PC-9 (cell line): ENCODE measurements around the gene THOC2. TPM values are rescaled to one million over a fixed set of nuclear protein-coding genes. Genes with fewer than 3 reads are reported as not detected.
"Not testable (repeated sequence)": the region's sequence is repeated elsewhere in the genome, so short reads cannot be mapped to it uniquely, and the experiment has no call there.

Experiments used
- BruUV-seq: library from RNA; stranded (reverse); fragments of 400-500 nt; replicated peaks from 2 replicates; lab custom pipeline; 2021; lab: Mats Ljungman, UMichigan
- CTCF ChIA-PET: fragments of 300-600 bp; sonication (Branson Sonifier 250); formaldehyde crosslinking; loops from one replicate; lab custom pipeline; 2022; ENCODE audit warnings: antibody characterized with exemption; lab: Charles Lee
- POLR2A ChIA-PET: fragments of 300-600 bp; sonication (Branson Sonifier 250); formaldehyde crosslinking; loops from one replicate; lab custom pipeline; 2022; ENCODE audit warnings: antibody characterized with exemption; ENCODE audit not compliant: unreplicated experiment; lab: Charles Lee
- DNase-seq, 2 experiments: peaks; one replicate each; pipeline versions ENCODE4 v3.0.0 to v3.0.0-alpha.2; 2015 to 2022; ENCODE audit warnings: mixed read lengths in 1 of 2
- H2AFZ ChIP-seq: fragments of 200-600 bp; sonication (generic); 2 replicates; pipeline ENCODE4 v1.8.1; 2017; ENCODE audit warnings: antibody characterized with exemption
- H3F3A ChIP-seq: fragments of 200-600 bp; sonication (generic); 2 replicates; pipeline ENCODE4 v1.8.1; 2017; ENCODE audit warnings: antibody characterized with exemption, mild to moderate bottlenecking, low read depth; ENCODE audit not compliant: insufficient read depth
- H3K27ac ChIP-seq: fragments of 200-600 bp; sonication (generic); 2 replicates; pipeline ENCODE4 v1.6.1; 2016; ENCODE audit warnings: mixed run types
- H3K27me3 ChIP-seq: fragments of 200-600 bp; sonication (generic); 2 replicates; pipeline ENCODE4 v1.6.1; 2016; ENCODE audit warnings: low read depth, mixed run types; ENCODE audit not compliant: insufficient read depth
- H3K36me3 ChIP-seq: fragments of 200-600 bp; sonication (generic); 2 replicates; pipeline ENCODE4 v1.6.1; 2016; ENCODE audit warnings: low read depth, mixed run types
- H3K4me1 ChIP-seq: fragments of 200-600 bp; sonication (generic); replicated peaks from 2 replicates; pipeline ENCODE4 v1.6.1; 2016; ENCODE audit warnings: mixed run types; ENCODE audit not compliant: insufficient read depth
- H3K4me2 ChIP-seq: fragments of 200-600 bp; sonication (generic); 2 replicates; pipeline ENCODE4 v1.6.1; 2017; ENCODE audit warnings: mixed run types
- H3K4me3 ChIP-seq: fragments of 200-600 bp; sonication (generic); 2 replicates; pipeline ENCODE4 v1.6.1; 2016; ENCODE audit warnings: mixed run types
- H3K79me2 ChIP-seq: fragments of 200-600 bp; sonication (generic); 2 replicates; pipeline ENCODE4 v1.6.1; 2017; ENCODE audit warnings: low read depth, mixed run types
- H3K9me2 ChIP-seq: fragments of 200-600 bp; sonication (generic); 2 replicates; pipeline ENCODE4 v1.8.1; 2017; ENCODE audit warnings: mild to moderate bottlenecking; ENCODE audit not compliant: insufficient read depth
- H3K9me3 ChIP-seq: fragments of 200-600 bp; sonication (generic); 2 replicates; pipeline ENCODE4 v1.8.1; 2016; ENCODE audit warnings: low read depth; ENCODE audit not compliant: insufficient read depth
- H4K20me1 ChIP-seq: fragments of 200-600 bp; sonication (generic); 2 replicates; pipeline ENCODE4 v1.8.1; 2017; ENCODE audit not compliant: insufficient read depth
- CTCF ChIP-seq: fragments of 200-600 bp; sonication (generic); conservative IDR thresholded peaks from 2 replicates; pipeline ENCODE4 v1.6.1; 2017; ENCODE audit warnings: mixed run types, antibody characterized with exemption, mild to moderate bottlenecking, moderate library complexity
- EZH2 ChIP-seq: fragments of 200-600 bp; sonication (generic); IDR thresholded peaks from 2 replicates; pipeline ENCODE4 v1.8.0; 2017; ENCODE audit warnings: antibody characterized with exemption, low read depth
- intact Hi-C: fragments of 100-400 bp; cut with micrococcal nuclease; formaldehyde crosslinking; loops from one replicate; pipeline ENCODE4 v1.10.0; 2022; ENCODE audit not compliant: unreplicated experiment
- total RNA-seq: library from RNA; stranded (reverse); gene quantifications from 2 replicates; pipeline ENCODE4 v1.2.3, GENCODE V29; 2021

The THOC2 gene
- total RNA-seq, 1 experiment from 2014 or later, result 158 TPM

GRCh38 chrX:123720486-123720885, 12.4 kb downstream of the THOC2 start:
- no peaks in the 10 kb centered on the region; the same call in 1 of the 2 replicates for H3F3A ChIP-seq
- intact Hi-C loops, result no loop called here
- no peak overlapping the region for H2AFZ ChIP-seq
- CTCF ChIA-PET, result no interaction called here
- H3K79me2 ChIP-seq, result peaks cover 100% of the 10 kb centered on the region
- BruUV-seq, result no TSS peak
- H3K4me1 ChIP-seq, result no peaks in the 10 kb centered on the region
- DNase-seq, result no peak
- H3K27me3 ChIP-seq, result no peaks in the 10 kb centered on the region
- H3K4me3 ChIP-seq, result no peak overlapping the region
- TF ChIP-seq EZH2 (no peak), CTCF (no peak)
- no peak overlapping the region; the same call in 1 of the 2 replicates for H3K27ac ChIP-seq
- H4K20me1 ChIP-seq, result peaks cover 92% of the 10 kb centered on the region
- POLR2A ChIA-PET, result no interaction called here
- no peaks in the 10 kb centered on the region; the same call in 1 of the 2 replicates for H3K9me3 ChIP-seq
- no peaks in the 10 kb centered on the region for H3K9me2 ChIP-seq
- no peak overlapping the region for H3K4me2 ChIP-seq
- H3K36me3 ChIP-seq, result peaks cover 12% of the 10 kb centered on the region; the same call in 1 of the 2 replicates

- ChIA-PET POLR2A (interaction anchor here (0.6 kb wide), 1 partner anchor 151 kb away, joined by 3 read pairs; no protein-coding TSS in a partner anchor), CTCF (interaction anchor here (0.5 kb wide), 1 partner anchor 113 kb away, joined by 3 read pairs; no protein-coding TSS in a partner anchor)
- DNase-seq, result no peak
- Histone ChIP-seq H3K4me1 (no peaks in the 10 kb centered on the region), H3K9me3 (no peaks in the 10 kb centered on the region; the same call in 1 of the 2 replicates), H3K4me2 (no peak overlapping the region), H3K9me2 (no peaks in the 10 kb centered on the region), H3K27ac (no peak overlapping the region), H3K4me3 (no peak overlapping the region), H2AFZ (no peak overlapping the region), H3K36me3 (peaks cover 9% of the 10 kb centered on the region; the same call in 1 of the 2 replicates), H3K27me3 (no peaks in the 10 kb centered on the region), H3F3A (peaks cover 5% of the 10 kb centered on the region; the same call in 1 of the 2 replicates), H4K20me1 (peaks cover 67% of the 10 kb centered on the region), H3K79me2 (peaks cover 96% of the 10 kb centered on the region)
- no TSS peak for BruUV-seq
- TF ChIP-seq CTCF (no peak), EZH2 (no peak)
- intact Hi-C loops, result no loop called here
Observed at GRCh38 chrX:123713841-123714240, 19.0 kb downstream of the THOC2 start.

- Histone ChIP-seq H3K36me3 (peaks cover 9% of the 10 kb centered on the region; the same call in 1 of the 2 replicates), H3K9me3 (no peaks in the 10 kb centered on the region; the same call in 1 of the 2 replicates), H3K9me2 (no peaks in the 10 kb centered on the region), H3K27ac (no peak overlapping the region), H3K4me2 (no peak overlapping the region), H3K27me3 (no peaks in the 10 kb centered on the region), H4K20me1 (peaks cover 67% of the 10 kb centered on the region), H3K4me3 (no peak overlapping the region), H3F3A (peaks cover 8% of the 10 kb centered on the region; the same call in 1 of the 2 replicates), H2AFZ (no peak overlapping the region), H3K4me1 (no peaks in the 10 kb centered on the region), H3K79me2 (peaks cover 96% of the 10 kb centered on the region)
- ChIA-PET CTCF (interaction anchor here (0.5 kb wide), 1 partner anchor 113 kb away, joined by 3 read pairs; no protein-coding TSS in a partner anchor), POLR2A (no interaction called here)
- intact Hi-C loops, result no loop called here
- BruUV-seq, result no TSS peak
- no peak for TF ChIP-seq CTCF
- TF ChIP-seq EZH2, result no peak
- no peak for DNase-seq
Observed at GRCh38 chrX:123713434-123713833, 19.4 kb downstream of the THOC2 start.

GRCh38 chrX:123711201-123711600, 21.7 kb downstream of the THOC2 start:
- H3K9me3 ChIP-seq, H3K9me2 ChIP-seq, H3K27ac ChIP-seq, DNase-seq, H3K27me3 ChIP-seq, BruUV-seq, POLR2A ChIA-PET, H2AFZ ChIP-seq, intact Hi-C loops, H3K4me2 ChIP-seq, H3K4me3 ChIP-seq, CTCF ChIA-PET, H3K4me1 ChIP-seq: not testable (repeated sequence)
- Histone ChIP-seq H3K79me2 (peaks cover 88% of the 10 kb centered on the region), H4K20me1 (peaks cover 54% of the 10 kb centered on the region), H3K36me3 (peaks cover 12% of the 10 kb centered on the region; the same call in 1 of the 2 replicates), H3F3A (peaks cover 20% of the 10 kb centered on the region)
